ENCODE measurements around the gene ACAD11.

Gene ACAD11

GRCh38 chr3:132595014-132595413 is 64.6 kb downstream of the ACAD11 start:
- TF ChIP-seq, protein P1, sequence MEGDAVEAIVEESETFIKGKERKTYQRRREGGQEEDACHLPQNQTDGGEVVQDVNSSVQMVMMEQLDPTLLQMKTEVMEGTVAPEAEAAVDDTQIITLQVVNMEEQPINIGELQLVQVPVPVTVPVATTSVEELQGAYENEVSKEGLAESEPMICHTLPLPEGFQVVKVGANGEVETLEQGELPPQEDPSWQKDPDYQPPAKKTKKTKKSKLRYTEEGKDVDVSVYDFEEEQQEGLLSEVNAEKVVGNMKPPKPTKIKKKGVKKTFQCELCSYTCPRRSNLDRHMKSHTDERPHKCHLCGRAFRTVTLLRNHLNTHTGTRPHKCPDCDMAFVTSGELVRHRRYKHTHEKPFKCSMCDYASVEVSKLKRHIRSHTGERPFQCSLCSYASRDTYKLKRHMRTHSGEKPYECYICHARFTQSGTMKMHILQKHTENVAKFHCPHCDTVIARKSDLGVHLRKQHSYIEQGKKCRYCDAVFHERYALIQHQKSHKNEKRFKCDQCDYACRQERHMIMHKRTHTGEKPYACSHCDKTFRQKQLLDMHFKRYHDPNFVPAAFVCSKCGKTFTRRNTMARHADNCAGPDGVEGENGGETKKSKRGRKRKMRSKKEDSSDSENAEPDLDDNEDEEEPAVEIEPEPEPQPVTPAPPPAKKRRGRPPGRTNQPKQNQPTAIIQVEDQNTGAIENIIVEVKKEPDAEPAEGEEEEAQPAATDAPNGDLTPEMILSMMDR (IDR thresholded peaks at IDR 0.05; ENCODE audit: insufficient read depth, low read depth, low read length, missing control alignments): no peak
- H3K4me3 ChIP-seq (ENCODE audit: low read depth, low read length): no peak overlapping the region
- DNase-seq (ENCODE audit: low read depth): no peak

GRCh38 chr3:132594498-132594897 is 65.1 kb downstream of the ACAD11 start:
- no peak overlapping the region for H3K4me3 ChIP-seq (ENCODE audit: low read depth, low read length)
- no peak for DNase-seq (ENCODE audit: low read depth)
- TF ChIP-seq, protein P1 (IDR thresholded peaks at IDR 0.05; ENCODE audit: insufficient read depth, low read depth, low read length, missing control alignments): no peak

GRCh38 chr3:132593947-132594323 is 65.7 kb downstream of the ACAD11 start:
- TF ChIP-seq, protein P1 (IDR thresholded peaks at IDR 0.05; ENCODE audit: insufficient read depth, low read depth, low read length, missing control alignments): no peak
- H3K4me3 ChIP-seq (ENCODE audit: low read depth, low read length): no peak overlapping the region
- DNase-seq (ENCODE audit: low read depth): no peak

GRCh38 chr3:132593241-132593946 is 66.2 kb downstream of the ACAD11 start:
- no peak for DNase-seq (ENCODE audit: low read depth)
- TF ChIP-seq, protein P1 (IDR thresholded peaks at IDR 0.05; ENCODE audit: insufficient read depth, low read depth, low read length, missing control alignments): no peak
- H3K4me3 ChIP-seq (ENCODE audit: low read depth, low read length): no peak overlapping the region

DNA sequence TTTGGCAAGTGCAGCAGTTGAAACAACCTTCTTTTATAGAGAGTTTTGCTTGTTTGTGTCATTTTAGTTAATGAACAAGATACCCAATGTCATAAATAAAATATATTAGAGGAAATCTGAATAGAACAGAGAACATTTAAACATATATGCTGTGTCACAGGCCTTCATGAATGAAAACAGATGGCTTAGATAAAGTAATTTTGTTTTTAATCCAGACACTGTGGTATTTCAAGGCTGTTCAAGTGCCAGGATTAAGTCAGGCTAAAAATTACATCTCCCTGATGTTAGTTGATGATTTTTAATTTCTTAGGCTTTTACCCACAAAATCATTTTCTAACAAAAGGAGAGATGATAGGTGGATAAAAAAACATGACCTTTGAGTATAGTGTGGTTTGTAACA is 67.4 kb downstream of the ACAD11 start:
- no peak for DNase-seq (ENCODE audit: low read depth)
- no peak overlapping the region for H3K4me3 ChIP-seq (ENCODE audit: low read depth, low read length)
- TF ChIP-seq, protein P1 (IDR thresholded peaks at IDR 0.05; ENCODE audit: insufficient read depth, low read depth, low read length, missing control alignments): no peak

DNA sequence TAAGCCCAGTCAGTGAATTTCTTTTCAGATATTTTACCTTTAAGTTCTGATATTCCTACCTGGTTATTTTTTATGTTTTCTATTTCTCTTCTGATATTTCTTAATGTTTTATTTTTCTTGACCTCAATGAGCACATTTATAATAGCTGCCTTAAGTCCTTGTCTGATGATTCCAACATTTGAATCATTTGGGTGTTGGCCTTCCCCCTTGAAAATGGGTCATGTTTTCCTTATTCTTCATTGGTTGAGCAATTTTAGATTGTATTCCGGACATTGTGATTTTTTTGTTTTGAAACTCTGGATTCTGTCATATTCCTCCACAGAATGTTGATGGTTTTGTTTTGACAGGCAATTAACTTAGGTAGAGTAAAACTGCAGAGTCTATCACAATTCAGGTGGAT is 72.2 kb downstream of the ACAD11 start:
- TF ChIP-seq, protein P1 (IDR thresholded peaks at IDR 0.05; ENCODE audit: insufficient read depth, low read depth, low read length, missing control alignments): no peak
- H3K4me3 ChIP-seq (ENCODE audit: low read depth, low read length): no peak overlapping the region
- DNase-seq (ENCODE audit: low read depth): no peak

DNA sequence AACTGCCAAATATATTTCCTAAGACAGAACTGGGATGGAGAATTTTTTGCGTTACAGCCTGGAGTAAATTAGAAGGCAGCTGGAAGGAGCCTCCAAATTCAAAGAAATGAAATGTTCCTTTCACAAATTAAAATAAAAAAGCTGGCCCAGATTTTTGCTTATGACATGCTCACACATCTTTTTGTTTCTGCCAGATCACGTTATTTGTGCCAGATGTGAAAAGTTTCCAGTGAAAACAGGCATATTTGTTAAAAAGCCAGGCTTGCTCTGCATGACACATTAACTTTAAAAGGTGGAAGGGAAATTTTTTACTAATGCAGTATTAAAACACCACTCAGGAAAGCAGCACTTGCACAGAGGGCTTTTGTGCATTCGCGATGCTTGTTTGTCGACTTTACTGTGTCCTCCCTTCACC is 85.8 kb downstream of the ACAD11 start:
- no peak for DNase-seq (ENCODE audit: low read depth)
- TF ChIP-seq, protein P1 (IDR thresholded peaks at IDR 0.05; ENCODE audit: insufficient read depth, low read depth, low read length, missing control alignments): no peak
- no peak overlapping the region for H3K4me3 ChIP-seq (ENCODE audit: low read depth, low read length)
